Transverse colon (tissue), 4 donors: Measurements from ENCODE around the gene GRID2IP. TPM values are rescaled to one million over a fixed set of nuclear protein-coding genes. Genes with fewer than 3 reads are reported as not detected.

Source experiments
- DNase-seq: peaks from one replicate; pipeline ENCODE4 v3.0.0-alpha.2; 2019
- H3K27ac ChIP-seq, 4 donors: fragments of 200-600 bp; sonication (generic); 2 replicates each; pipeline ENCODE4 v1.5.1; 2016 to 2018; ENCODE audit warnings: inconsistent platforms in 4 of 4
- H3K27me3 ChIP-seq: fragments of 200-600 bp; sonication (generic); 2 replicates; pipeline ENCODE4 v1.5.1; 2017; ENCODE audit warnings: inconsistent platforms
- H3K36me3 ChIP-seq, 4 donors: fragments of 200-600 bp; sonication (generic); 2 replicates each; pipeline ENCODE4 v1.5.1; 2017 to 2019; ENCODE audit warnings: inconsistent platforms in 4 of 4
- H3K4me1 ChIP-seq, 4 donors: fragments of 200-600 bp; sonication (generic); 2 replicates each; pipeline ENCODE4 v1.5.1; 2017 to 2020; ENCODE audit warnings: inconsistent platforms in 4 of 4
- H3K4me3 ChIP-seq, 4 donors: fragments of 200-600 bp; sonication (generic); 1 replicate in 1 of 4; 2 replicates in 3 of 4; pipeline versions ENCODE4 v1.5.1 to v1.6.1; 2017 to 2019; ENCODE audit warnings: inconsistent platforms in 4 of 4
- H3K9me3 ChIP-seq, 2 donors: fragments of 200-600 bp; sonication (generic); 2 replicates each; pipeline ENCODE4 v1.5.1; 2017 to 2019; ENCODE audit warnings: inconsistent platforms in 2 of 2
- CTCF ChIP-seq, 5 experiments: fragments of 200-600 bp in 3 of 5; fragments of 450-650 bp in 2 of 5; sonication (generic) in 3 of 5; IDR thresholded peaks; 1 replicate in 2 of 5; 2 replicates in 3 of 5; pipeline ENCODE4 v1.5.1; 2016 to 2017; ENCODE audit warnings: antibody characterized with exemption in 5 of 5, inconsistent platforms in 3 of 5, mild to moderate bottlenecking in 2 of 5, moderate library complexity in 1 of 5
- EP300 ChIP-seq: sonication (generic); formaldehyde crosslinking; IDR thresholded peaks from one replicate; pipeline ENCODE4 v1.6.1; 2017; ENCODE audit warnings: antibody characterized with exemption, low read depth
- POLR2A ChIP-seq: fragments of 450-650 bp; IDR thresholded peaks from one replicate; pipeline ENCODE4 v1.6.1; 2016; ENCODE audit warnings: antibody characterized with exemption, mild to moderate bottlenecking, moderate library complexity
- POLR2AphosphoS5 ChIP-seq, 3 donors: sonication (generic); formaldehyde crosslinking; IDR thresholded peaks; one replicate each; pipeline ENCODE4 v1.6.1; 2016; ENCODE audit warnings: antibody characterized with exemption in 3 of 3
- WGBS, 2 donors: methylation state at CpG; one replicate each; pipeline ENCODE4 v1.1.5; 2018; ENCODE audit warnings: low coverage in 1 of 2; 5-methylcytosine and 5-hydroxymethylcytosine counted together
- in situ Hi-C, 4 donors: fragments of 200-750 bp; cut with MboI; loops; one replicate each; pipeline versions ENCODE4 v1.15.0 to v1.15.1; 2017; ENCODE audit warnings: low sequenced_read_pairs in 3 of 4, low pct_ligation_motif_present in 1 of 4, low pct_unique_long_range_greater_than_20kb in 1 of 4
- intact Hi-C: fragments of 100-400 bp; cut with DNase I; formaldehyde crosslinking; loops from one replicate; pipeline ENCODE4 v1.15.1; 2023; ENCODE audit warnings: low total_unique reads
- total RNA-seq, 4 donors: library from RNA; depleted of rRNA; stranded (reverse); fragments of >200 nt; gene quantifications; one replicate each; pipeline ENCODE4 v1.1.0, GENCODE V29; 2016

The GRID2IP gene
- total RNA-seq, 4 donors from 2014 or later, result 0.20 to 1.1 (median 0.66) TPM

- Histone ChIP-seq H3K27me3 (no peaks in the 10 kb centered on the region), H3K4me1 (no peaks in the 10 kb centered on the region), H3K4me3 (no peak overlapping the region), H3K9me3 (peaks cover 0 to 4% of the 10 kb centered on the region in 2 donors), H3K36me3 (no peaks in the 10 kb centered on the region), H3K27ac (no peak overlapping the region)
- in situ Hi-C loops (no loop called here), intact Hi-C loops (no loop called here)
- DNase-seq, result no peak
- 86 to 100% methylated on average over 1 to 10 of the region's 10 CpGs for WGBS, 2 donors
- TF ChIP-seq EP300 (no peak), POLR2AphosphoS5 (IDR thresholded peaks at IDR 0.05) (no peak), CTCF (IDR thresholded peaks at IDR 0.05) (no peak), POLR2A (no peak)
These were observed 60.1 kb downstream of the GRID2IP start for GRCh38 chr7:6491194-6491593.

DNA sequence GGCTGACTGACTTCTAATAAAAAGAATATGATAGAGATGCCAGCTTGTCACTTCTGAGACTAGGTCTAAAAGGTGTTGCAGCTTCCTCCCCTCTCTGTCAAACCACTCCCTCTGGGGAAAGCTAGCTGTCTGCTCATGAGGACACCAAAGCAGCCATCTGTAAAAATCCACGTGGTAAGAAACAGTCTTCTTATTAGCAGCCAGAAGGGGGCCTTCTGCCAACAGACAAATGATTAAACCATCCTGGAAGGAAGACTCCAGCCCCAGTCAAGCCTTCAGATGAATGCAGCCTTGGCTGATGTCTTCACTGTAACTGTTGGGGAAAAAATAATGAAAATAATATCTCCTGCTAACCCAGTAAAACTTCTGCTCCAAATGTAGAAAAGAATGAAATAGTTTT is 61.6 kb downstream of the GRID2IP start:
- no peaks in the 10 kb centered on the region for H3K36me3 ChIP-seq
- intact Hi-C loops, result no loop called here
- no peak overlapping the region for H3K4me3 ChIP-seq
- no peaks in the 10 kb centered on the region for H3K27me3 ChIP-seq
- peaks cover under 1 to 3% (median 2%) of the 10 kb centered on the region in 4 donors for H3K4me1 ChIP-seq
- peaks cover 0 to 4% of the 10 kb centered on the region in 2 donors for H3K9me3 ChIP-seq
- in situ Hi-C loops, result no loop called here
- WGBS, 2 donors, result 17% methylated on average over 1 of the region's 1 CpG; no CpG with 5 or more reads in 1 of the 2 donors
- no peak for DNase-seq
- no peak overlapping the region for H3K27ac ChIP-seq
- TF ChIP-seq POLR2AphosphoS5 (IDR thresholded peaks at IDR 0.05), result no peak
- no peak for TF ChIP-seq EP300
- TF ChIP-seq POLR2A, result no peak
- no peak for TF ChIP-seq CTCF (IDR thresholded peaks at IDR 0.05)

GRCh38 chr7:6487184-6487545 is 64.1 kb downstream of the GRID2IP start:
- no peak overlapping the region for H3K27ac ChIP-seq
- no peak for DNase-seq
- in situ Hi-C loops, result no loop called here
- no peaks in the 10 kb centered on the region for H3K27me3 ChIP-seq
- peaks cover 10 to 15% (median 12%) of the 10 kb centered on the region in 4 donors for H3K4me1 ChIP-seq
- no peak overlapping the region for H3K4me3 ChIP-seq
- H3K9me3 ChIP-seq, result peaks cover 0 to 4% of the 10 kb centered on the region in 2 donors
- TF ChIP-seq POLR2A (no peak), CTCF (IDR thresholded peaks at IDR 0.05) (no peak), EP300 (no peak), POLR2AphosphoS5 (IDR thresholded peaks at IDR 0.05) (no peak)
- H3K36me3 ChIP-seq, result no peaks in the 10 kb centered on the region
- intact Hi-C loops, result no loop called here
- WGBS, 2 donors, result 95% methylated on average over 4 of the region's 4 CpGs; no CpG with 5 or more reads in 1 of the 2 donors

GRCh38 chr7:6486438-6487183 is 64.7 kb downstream of the GRID2IP start:
- Histone ChIP-seq H3K36me3 (no peaks in the 10 kb centered on the region), H3K27me3 (no peaks in the 10 kb centered on the region), H3K4me1 (peaks cover 12 to 21% (median 18%) of the 10 kb centered on the region in 4 donors), H3K27ac (no peak overlapping the region), H3K4me3 (no peak overlapping the region), H3K9me3 (peaks cover 0 to 4% of the 10 kb centered on the region in 2 donors)
- WGBS, 2 donors, result 92 to 97% methylated on average over 12 to 19 of the region's 19 CpGs
- intact Hi-C loops (no loop called here), in situ Hi-C loops (no loop called here)
- no peak for DNase-seq
- no peak for TF ChIP-seq CTCF (IDR thresholded peaks at IDR 0.05)
- TF ChIP-seq POLR2AphosphoS5 (IDR thresholded peaks at IDR 0.05), result no peak
- no peak for TF ChIP-seq EP300
- no peak for TF ChIP-seq POLR2A
